H9 (cell line): ENCODE results near the gene RB1. TPM values are rescaled to one million over a fixed set of nuclear protein-coding genes. Genes with fewer than 3 reads are reported as not detected.

ENCODE experiments used
- DNase-seq: peaks from one replicate; pipeline ENCODE4 v3.0.0-alpha.2; 2017
- H2AFZ ChIP-seq: one replicate; pipeline ENCODE4 v1.6.1; 2013; ENCODE audit warnings: mild to moderate bottlenecking, low read length, control low read depth, moderate library complexity
- H2AK5ac ChIP-seq: 2 replicates; pipeline ENCODE4 v1.6.1; 2013; ENCODE audit warnings: low read length, control low read depth, mixed read lengths; ENCODE audit not compliant: insufficient read length
- H2BK120ac ChIP-seq: one replicate; pipeline ENCODE4 v1.6.1; 2013; ENCODE audit warnings: low read depth, mild to moderate bottlenecking, low read length, control low read depth, inconsistent platforms; ENCODE audit not compliant: poor library complexity, severe bottlenecking
- H2BK12ac ChIP-seq: 2 replicates; pipeline ENCODE4 v1.6.1; 2013; ENCODE audit warnings: low read length, control low read depth, mixed read lengths, low read depth; ENCODE audit not compliant: insufficient read length
- H2BK15ac ChIP-seq: 2 replicates; pipeline ENCODE4 v1.6.1; 2013; ENCODE audit warnings: low read depth, low read length, control low read depth
- H2BK20ac ChIP-seq: one replicate; pipeline ENCODE4 v1.6.1; 2013; ENCODE audit warnings: low read depth, mild to moderate bottlenecking, low read length, control low read depth, inconsistent platforms; ENCODE audit not compliant: poor library complexity, severe bottlenecking
- H2BK5ac ChIP-seq: 2 replicates; pipeline ENCODE4 v1.6.1; 2013; ENCODE audit warnings: low read length, control low read depth, mixed read lengths; ENCODE audit not compliant: insufficient read length
- H3K14ac ChIP-seq: 2 replicates; pipeline ENCODE4 v1.6.1; 2013; ENCODE audit warnings: low read length, control low read depth; ENCODE audit not compliant: insufficient read depth
- H3K18ac ChIP-seq: 2 replicates; pipeline ENCODE4 v1.6.1; 2013; ENCODE audit warnings: low read depth, mild to moderate bottlenecking, mixed read lengths, low read length, control low read depth; ENCODE audit not compliant: insufficient read length
- H3K23ac ChIP-seq: 2 replicates; pipeline ENCODE4 v1.6.1; 2013; ENCODE audit warnings: low read length, control low read depth, mixed read lengths, low read depth; ENCODE audit not compliant: insufficient read length
- H3K23me2 ChIP-seq: 2 replicates; pipeline ENCODE4 v1.6.1; 2013; ENCODE audit warnings: low read depth, mild to moderate bottlenecking, mixed read lengths, low read length, control low read depth; ENCODE audit not compliant: insufficient read length, poor library complexity, severe bottlenecking
- H3K27ac ChIP-seq: 2 replicates; pipeline ENCODE4 v1.5.1; 2013; ENCODE audit warnings: low read length, control low read depth, mixed read lengths, low read depth; ENCODE audit not compliant: insufficient read length
- H3K27me3 ChIP-seq: 2 replicates; pipeline ENCODE4 v1.6.1; 2013; ENCODE audit warnings: low read length, control low read depth, inconsistent platforms; ENCODE audit not compliant: insufficient read depth
- H3K4ac ChIP-seq: 2 replicates; pipeline ENCODE4 v1.6.1; 2013; ENCODE audit warnings: low read depth, mild to moderate bottlenecking, control low read depth, inconsistent platforms, low read length, moderate library complexity
- H3K4me1 ChIP-seq: 2 replicates; pipeline ENCODE4 v1.6.1; 2013; ENCODE audit warnings: low read length, control low read depth, inconsistent platforms; ENCODE audit not compliant: insufficient read depth
- H3K4me2 ChIP-seq: 2 replicates; pipeline ENCODE4 v1.6.1; 2013; ENCODE audit warnings: low read length, control low read depth, mixed read lengths; ENCODE audit not compliant: insufficient read length, insufficient read depth
- H3K56ac ChIP-seq: 2 replicates; pipeline ENCODE4 v1.6.1; 2013; ENCODE audit warnings: low read depth, mild to moderate bottlenecking, mixed read lengths, low read length, control low read depth; ENCODE audit not compliant: insufficient read length
- H3K79me1 ChIP-seq: 2 replicates; pipeline ENCODE4 v1.6.1; 2013; ENCODE audit warnings: low read depth, mild to moderate bottlenecking, moderate library complexity, low read length, control low read depth, inconsistent platforms; ENCODE audit not compliant: insufficient read depth, poor library complexity, severe bottlenecking
- H3K79me2 ChIP-seq: 2 replicates; pipeline ENCODE4 v1.6.1; 2013; ENCODE audit warnings: low read length, control low read depth, inconsistent platforms; ENCODE audit not compliant: insufficient read depth
- H3K9ac ChIP-seq: 2 replicates; pipeline ENCODE4 v1.6.1; 2013; ENCODE audit warnings: low read length, control low read depth, mixed read lengths; ENCODE audit not compliant: insufficient read length; ENCODE audit errors: extremely low read depth
- H3K9me3 ChIP-seq: one replicate; pipeline ENCODE4 v1.6.1; 2013; ENCODE audit warnings: low read depth, low read length, inconsistent platforms; ENCODE audit not compliant: control insufficient read depth
- H3T11ph ChIP-seq: one replicate; pipeline ENCODE4 v1.6.1; 2013; ENCODE audit warnings: mild to moderate bottlenecking, low read length, control low read depth, inconsistent platforms
- H4K20me1 ChIP-seq: one replicate; pipeline ENCODE4 v1.6.1; 2013; ENCODE audit not compliant: control insufficient read depth, insufficient read length, insufficient read depth
- H4K5ac ChIP-seq: 2 replicates; pipeline ENCODE4 v1.6.1; 2013; ENCODE audit warnings: low read depth, mild to moderate bottlenecking, mixed read lengths, low read length, control low read depth; ENCODE audit not compliant: insufficient read length
- H4K8ac ChIP-seq: replicated peaks from 2 replicates; pipeline ENCODE4 v1.6.1; 2013; ENCODE audit warnings: low read length, control low read depth, mixed read lengths, low read depth; ENCODE audit not compliant: insufficient read length
- H4K91ac ChIP-seq: 2 replicates; pipeline ENCODE4 v1.6.1; 2013; ENCODE audit warnings: low read depth, mild to moderate bottlenecking, moderate library complexity, mixed read lengths, low read length, control low read depth; ENCODE audit not compliant: insufficient read length
- H3K27ac Mint-ChIP-seq, 3 experiments: 2 replicates in 2 of 3; 3 replicates in 1 of 3; pipeline ENCODE4 v1.8.0; 2020 to 2021; ENCODE audit warnings: mixed read lengths in 3 of 3, mild to moderate bottlenecking in 1 of 3, moderate library complexity in 1 of 3
- H3K27me3 Mint-ChIP-seq: 2 replicates; pipeline ENCODE4 v1.8.0; 2021; ENCODE audit warnings: low read depth, mild to moderate bottlenecking, moderate library complexity, mixed read lengths
- H3K36me3 Mint-ChIP-seq, 3 experiments: 2 replicates in 2 of 3; 3 replicates in 1 of 3; pipeline ENCODE4 v1.8.0; 2020 to 2021; ENCODE audit warnings: low read depth in 3 of 3, mixed read lengths in 3 of 3; ENCODE audit not compliant: insufficient read depth in 1 of 3
- H3K4me1 Mint-ChIP-seq, 2 experiments: 2 replicates each; pipeline ENCODE4 v1.8.0; 2020; ENCODE audit warnings: mixed read lengths in 2 of 2
- H3K4me3 Mint-ChIP-seq, 2 experiments: 2 replicates in 1 of 2; 3 replicates in 1 of 2; pipeline ENCODE4 v1.8.0; 2020 to 2021; ENCODE audit warnings: mild to moderate bottlenecking in 2 of 2, mixed read lengths in 2 of 2, moderate library complexity in 1 of 2
- H3K9me3 Mint-ChIP-seq, 2 experiments: 2 replicates in 1 of 2; 3 replicates in 1 of 2; pipeline ENCODE4 v1.8.0; 2020; ENCODE audit warnings: mild to moderate bottlenecking in 2 of 2, mixed read lengths in 2 of 2, moderate library complexity in 1 of 2
- total RNA-seq: library from RNA; stranded (reverse); gene quantifications from 2 replicates; pipeline ENCODE4 v1.2.1, GENCODE V29; 2021
- TF ChIP-seq, protein P1 (sequence below): fragments of 200-600 bp; sonication (generic); conservative IDR thresholded peaks from 3 replicates; pipeline ENCODE4 v1.8.0; 2021; ENCODE audit warnings: antibody characterized with exemption, mild to moderate bottlenecking

The RB1 gene
- total RNA-seq, 1 experiment from 2014 or later = 20.5 TPM

DNA sequence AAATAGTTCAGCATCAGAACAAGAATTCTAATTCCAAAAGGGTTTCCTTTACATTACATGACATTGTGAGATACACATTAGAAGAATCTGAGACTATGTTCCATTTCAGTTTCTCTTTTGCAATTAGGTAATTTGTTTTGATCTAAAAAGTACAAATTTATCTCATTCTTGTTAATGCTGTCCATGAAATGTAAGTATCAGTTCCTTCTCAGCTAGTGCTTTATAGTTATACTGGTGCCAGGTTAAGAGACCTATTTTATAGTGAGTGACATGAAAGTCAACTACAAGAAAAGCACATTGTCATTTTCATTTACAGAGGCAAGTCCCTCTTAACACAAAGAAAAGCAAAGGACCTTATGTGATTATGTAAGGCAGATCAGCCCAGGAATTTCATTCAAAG lies 185.4 kb downstream of the RB1 start:
- no peak overlapping the region for H3K18ac ChIP-seq
- H2AK5ac ChIP-seq = no peak overlapping the region
- no peaks in the 10 kb centered on the region for H3K79me1 ChIP-seq
- no peaks in the 10 kb centered on the region for H3K79me2 ChIP-seq
- H3K56ac ChIP-seq = no peak overlapping the region
- no peak overlapping the region for H2AFZ ChIP-seq
- no peak overlapping the region for H2BK15ac ChIP-seq
- H3K4me2 ChIP-seq = no peak overlapping the region
- Mint-ChIP-seq H3K4me1 (peaks cover 2 to 4% of the 10 kb centered on the region in 2 experiments; a peak in 2 of 4 replicates), H3K36me3 (peaks cover 15 to 30% (median 18%) of the 10 kb centered on the region in 3 experiments; a peak in 6 of 7 replicates), H3K27ac (no peak overlapping the region), H3K4me3 (no peak overlapping the region), H3K9me3 (peaks cover 2 to 7% of the 10 kb centered on the region in 2 experiments; a peak in 4 of 5 replicates), H3K27me3 (no peaks in the 10 kb centered on the region)
- H2BK120ac ChIP-seq = no peak overlapping the region
- no peak overlapping the region for H3K27ac ChIP-seq
- no peak for DNase-seq
- H3K9ac ChIP-seq = no peak overlapping the region
- no peak overlapping the region for H4K5ac ChIP-seq
- no peaks in the 10 kb centered on the region for H3K9me3 ChIP-seq
- TF ChIP-seq, protein P1, sequence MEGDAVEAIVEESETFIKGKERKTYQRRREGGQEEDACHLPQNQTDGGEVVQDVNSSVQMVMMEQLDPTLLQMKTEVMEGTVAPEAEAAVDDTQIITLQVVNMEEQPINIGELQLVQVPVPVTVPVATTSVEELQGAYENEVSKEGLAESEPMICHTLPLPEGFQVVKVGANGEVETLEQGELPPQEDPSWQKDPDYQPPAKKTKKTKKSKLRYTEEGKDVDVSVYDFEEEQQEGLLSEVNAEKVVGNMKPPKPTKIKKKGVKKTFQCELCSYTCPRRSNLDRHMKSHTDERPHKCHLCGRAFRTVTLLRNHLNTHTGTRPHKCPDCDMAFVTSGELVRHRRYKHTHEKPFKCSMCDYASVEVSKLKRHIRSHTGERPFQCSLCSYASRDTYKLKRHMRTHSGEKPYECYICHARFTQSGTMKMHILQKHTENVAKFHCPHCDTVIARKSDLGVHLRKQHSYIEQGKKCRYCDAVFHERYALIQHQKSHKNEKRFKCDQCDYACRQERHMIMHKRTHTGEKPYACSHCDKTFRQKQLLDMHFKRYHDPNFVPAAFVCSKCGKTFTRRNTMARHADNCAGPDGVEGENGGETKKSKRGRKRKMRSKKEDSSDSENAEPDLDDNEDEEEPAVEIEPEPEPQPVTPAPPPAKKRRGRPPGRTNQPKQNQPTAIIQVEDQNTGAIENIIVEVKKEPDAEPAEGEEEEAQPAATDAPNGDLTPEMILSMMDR = no peak
- no peak overlapping the region for H3T11ph ChIP-seq
- H4K91ac ChIP-seq = no peak overlapping the region
- no peaks in the 10 kb centered on the region for H3K27me3 ChIP-seq
- H2BK20ac ChIP-seq = no peak overlapping the region
- no peaks in the 10 kb centered on the region for H4K20me1 ChIP-seq
- no peaks in the 10 kb centered on the region for H3K23me2 ChIP-seq
- H3K14ac ChIP-seq = no peak overlapping the region
- H3K4ac ChIP-seq = no peak overlapping the region
- no peak overlapping the region for H3K23ac ChIP-seq
- H4K8ac ChIP-seq = no peak overlapping the region
- no peak overlapping the region for H2BK5ac ChIP-seq
- H2BK12ac ChIP-seq = no peak overlapping the region
- H3K4me1 ChIP-seq = no peaks in the 10 kb centered on the region
